PC-3 (cell line): ENCODE data around the gene GLI3. TPM values are rescaled to one million over a fixed set of nuclear protein-coding genes. Genes with fewer than 3 reads are reported as not detected.

Source experiments
- ATAC-seq: fragments of 200-7000 bp; cut with Tn5 transposase; 2 replicates; pipeline ENCODE4 v1.9.1; 2020; ENCODE audit warnings: mild to moderate bottlenecking, moderate library complexity
- BruUV-seq: library from RNA; stranded (reverse); fragments of 400-500 nt; replicated peaks from 2 replicates; lab custom pipeline; 2021; lab: Mats Ljungman, UMichigan
- CTCF ChIA-PET: fragments of 300-600 bp; sonication (Branson Sonifier 250); formaldehyde crosslinking; loops from one replicate; lab custom pipeline; 2022; ENCODE audit warnings: antibody characterized with exemption; lab: Charles Lee
- POLR2A ChIA-PET: fragments of 300-600 bp; sonication (Branson Sonifier 250); formaldehyde crosslinking; loops from one replicate; lab custom pipeline; 2022; ENCODE audit warnings: antibody characterized with exemption; ENCODE audit not compliant: unreplicated experiment; lab: Charles Lee
- DNase-seq: peaks from one replicate; pipeline ENCODE4 v3.0.0-alpha.2; 2015
- H2AFZ ChIP-seq: fragments of 300-600 bp; sonication (generic); 2 replicates; pipeline ENCODE4 v1.6.0; 2016; ENCODE audit warnings: antibody characterized with exemption, low read length
- H3F3A ChIP-seq: fragments of 300-600 bp; sonication (generic); one replicate; pipeline ENCODE4 v1.6.0; 2017; ENCODE audit warnings: antibody characterized with exemption, low read length, control low read depth, mild to moderate bottlenecking; ENCODE audit not compliant: unreplicated experiment
- H3K27ac ChIP-seq: fragments of 300-600 bp; sonication (generic); 2 replicates; pipeline ENCODE4 v1.5.1; 2016; ENCODE audit warnings: mild to moderate bottlenecking, low read length
- H3K27me3 ChIP-seq: fragments of 300-600 bp; sonication (generic); 2 replicates; pipeline ENCODE4 v1.6.1; 2016; ENCODE audit warnings: low read length, mixed read lengths
- H3K36me3 ChIP-seq: fragments of 300-600 bp; sonication (generic); 2 replicates; pipeline ENCODE4 v1.6.1; 2016; ENCODE audit warnings: low read depth, mixed run types, low read length, mixed read lengths
- H3K4me1 ChIP-seq: fragments of 300-600 bp; sonication (generic); 2 replicates; pipeline ENCODE4 v1.5.1; 2016; ENCODE audit warnings: low read length; ENCODE audit not compliant: insufficient read depth
- H3K4me2 ChIP-seq: fragments of 300-600 bp; sonication (generic); 2 replicates; pipeline ENCODE4 v1.6.0; 2016; ENCODE audit warnings: low read length
- H3K4me3 ChIP-seq: fragments of 300-600 bp; sonication (generic); 2 replicates; pipeline ENCODE4 v1.5.1; 2016; ENCODE audit warnings: mild to moderate bottlenecking, low read length, mixed read lengths
- H3K79me2 ChIP-seq: fragments of 300-600 bp; sonication (generic); 2 replicates; pipeline ENCODE4 v1.6.1; 2017; ENCODE audit warnings: low read length, mixed read lengths
- H3K9ac ChIP-seq: fragments of 300-600 bp; sonication (generic); 2 replicates; pipeline ENCODE4 v1.6.0; 2016; ENCODE audit warnings: mild to moderate bottlenecking, low read length
- H3K9me2 ChIP-seq: fragments of 300-600 bp; sonication (generic); replicated peaks from 2 replicates; pipeline ENCODE4 v1.6.1; 2016; ENCODE audit warnings: mixed run types, low read length, mixed read lengths
- H3K9me3 ChIP-seq: fragments of 300-600 bp; sonication (generic); 2 replicates; pipeline ENCODE4 v1.6.1; 2016; ENCODE audit warnings: low read length, mixed read lengths
- H4K20me1 ChIP-seq: fragments of 300-600 bp; sonication (generic); 2 replicates; pipeline ENCODE4 v1.6.1; 2016; ENCODE audit warnings: low read length, mixed read lengths
- CTCF ChIP-seq: fragments of 300-600 bp; sonication (generic); conservative IDR thresholded peaks from 2 replicates; pipeline ENCODE4 v1.5.1; 2017; ENCODE audit warnings: antibody characterized with exemption, low read depth, mild to moderate bottlenecking, low read length
- EZH2 ChIP-seq: fragments of 300-600 bp; sonication (generic); IDR thresholded peaks from one replicate; pipeline ENCODE4 v1.6.1; 2017; ENCODE audit warnings: antibody characterized with exemption, mild to moderate bottlenecking, low read length; ENCODE audit not compliant: unreplicated experiment
- EZH2phosphoT487 ChIP-seq: fragments of 300-600 bp; sonication (generic); IDR thresholded peaks from 2 replicates; pipeline ENCODE4 v1.6.1; 2018; ENCODE audit warnings: mild to moderate bottlenecking, antibody characterized with exemption, low read length, borderline replicate concordance
- intact Hi-C: fragments of 100-400 bp; cut with micrococcal nuclease; formaldehyde crosslinking; loops from 2 replicates; pipeline ENCODE4 v1.9.0; 2023
- total RNA-seq: library from RNA; depleted of rRNA; stranded (reverse); fragments of >200 nt; gene quantifications from 2 replicates; pipeline ENCODE4 v1.2.3, GENCODE V29; 2014

Gene GLI3
- total RNA-seq, 1 experiment from 2014 or later: 3.5 TPM

GRCh38 chr7:42080841-42081586 is 156.0 kb downstream of the GLI3 start:
- no peak for DNase-seq
- H3K9me2 ChIP-seq: no peaks in the 10 kb centered on the region
- ChIA-PET CTCF (no interaction called here), POLR2A (no interaction called here)
- no peak for TF ChIP-seq EZH2
- TF ChIP-seq EZH2phosphoT487: no peak
- no peak for TF ChIP-seq CTCF
- H3K27ac ChIP-seq: no peak overlapping the region
- intact Hi-C loops: no loop called here
- H3K27me3 ChIP-seq: no peaks in the 10 kb centered on the region
- no peak overlapping the region for H3K9ac ChIP-seq
- H3K9me3 ChIP-seq: no peaks in the 10 kb centered on the region
- H3K4me3 ChIP-seq: no peak overlapping the region
- no peaks in the 10 kb centered on the region for H4K20me1 ChIP-seq
- no TSS peak for BruUV-seq
- no peak overlapping the region for H3K4me2 ChIP-seq
- H2AFZ ChIP-seq: no peak overlapping the region
- H3K36me3 ChIP-seq: no peaks in the 10 kb centered on the region
- H3F3A ChIP-seq: no peaks in the 10 kb centered on the region
- ATAC-seq: no peak
- no peaks in the 10 kb centered on the region for H3K79me2 ChIP-seq
- H3K4me1 ChIP-seq: peaks cover 3% of the 10 kb centered on the region; the same call in 1 of the 2 replicates

GRCh38 chr7:42077271-42078135 is 159.5 kb downstream of the GLI3 start:
- ATAC-seq (no peak), DNase-seq (no peak)
- H3F3A ChIP-seq: no peaks in the 10 kb centered on the region
- no peak overlapping the region for H3K4me3 ChIP-seq
- CTCF ChIA-PET: no interaction called here
- no peak overlapping the region for H3K4me2 ChIP-seq
- no peak overlapping the region for H3K9ac ChIP-seq
- no peaks in the 10 kb centered on the region for H4K20me1 ChIP-seq
- H3K79me2 ChIP-seq: no peaks in the 10 kb centered on the region
- no peaks in the 10 kb centered on the region for H3K27me3 ChIP-seq
- H2AFZ ChIP-seq: no peak overlapping the region
- intact Hi-C loops: no loop called here
- no peaks in the 10 kb centered on the region for H3K36me3 ChIP-seq
- H3K9me2 ChIP-seq: no peaks in the 10 kb centered on the region
- TF ChIP-seq EZH2phosphoT487: no peak
- no peak for TF ChIP-seq EZH2
- TF ChIP-seq CTCF: no peak
- no peaks in the 10 kb centered on the region for H3K9me3 ChIP-seq
- POLR2A ChIA-PET: no interaction called here
- no peak overlapping the region for H3K27ac ChIP-seq
- H3K4me1 ChIP-seq: peaks cover 3% of the 10 kb centered on the region; the same call in 1 of the 2 replicates
- BruUV-seq: no TSS peak
